Measurements from ENCODE around the gene TSHR.

Gene TSHR

GRCh38 chr14:81193924-81194633, 238.7 kb downstream of the TSHR start:
- no peak for DNase-seq

All from NCI-H1694 treated with DMSO at 0.1 percent for 48 hours (cell line).